Lung (tissue), 12 donors: Measurements from ENCODE around the gene PKP1. TPM values are rescaled to one million over a fixed set of nuclear protein-coding genes. Genes with fewer than 3 reads are reported as not detected.

Experiments
- ATAC-seq: fragments of 200-7000 bp; cut with Tn5 transposase; one replicate; pipeline ENCODE4 v1.9.1; 2020; ENCODE audit warnings: moderate number of reproducible peaks; ENCODE audit not compliant: insufficient read depth, low FRiP score
- DNase-seq, 3 donors: peaks; one replicate each; pipeline ENCODE4 v3.0.0-alpha.2; 2013 to 2017
- H3K27ac ChIP-seq, 2 donors: one replicate each; pipeline ENCODE4 v1.5.1; 2013; ENCODE audit warnings: mild to moderate bottlenecking in 2 of 2, moderate library complexity in 2 of 2, control low read depth in 1 of 2, inconsistent platforms in 1 of 2, low read depth in 1 of 2, low read length in 1 of 2
- H3K27me3 ChIP-seq, 3 donors: one replicate each; pipeline ENCODE4 v1.5.1; 2013; ENCODE audit warnings: low read length in 2 of 3; ENCODE audit not compliant: control insufficient read depth in 3 of 3, insufficient read depth in 3 of 3
- H3K36me3 ChIP-seq, 4 donors: one replicate each; pipeline ENCODE4 v1.5.1; 2013; ENCODE audit warnings: low read length in 4 of 4, mild to moderate bottlenecking in 1 of 4, moderate library complexity in 1 of 4; ENCODE audit not compliant: control insufficient read depth in 4 of 4, insufficient read depth in 4 of 4
- H3K4me1 ChIP-seq, 5 donors: one replicate each; pipeline ENCODE4 v1.5.1; 2013; ENCODE audit warnings: low read length in 5 of 5, mild to moderate bottlenecking in 2 of 5, moderate library complexity in 1 of 5; ENCODE audit not compliant: control insufficient read depth in 5 of 5, insufficient read depth in 5 of 5
- H3K4me3 ChIP-seq: one replicate; pipeline ENCODE4 v1.5.1; 2013; ENCODE audit warnings: mild to moderate bottlenecking, control low read depth, moderate library complexity
- H3K9ac ChIP-seq, 2 donors: one replicate each; pipeline ENCODE4 v1.5.1; 2013; ENCODE audit warnings: low read length in 2 of 2, control low read depth in 1 of 2; ENCODE audit not compliant: insufficient read depth in 1 of 2
- H3K9me3 ChIP-seq, 4 donors: one replicate each; pipeline ENCODE4 v1.5.1; 2013; ENCODE audit warnings: low read length in 3 of 4, mild to moderate bottlenecking in 1 of 4, moderate library complexity in 1 of 4; ENCODE audit not compliant: control insufficient read depth in 4 of 4, insufficient read depth in 3 of 4
- CTCF ChIP-seq: IDR thresholded peaks from 2 replicates; pipeline ENCODE4 v1.5.1; 2012; ENCODE audit warnings: mild to moderate bottlenecking; ENCODE audit errors: control extremely low read depth, extremely low read depth
- WGBS, 2 donors: extraction: QIAGEN DNeasy Blood & Tissue Kit; methylation state at CpG; one replicate each; pipeline ENCODE4 v1.1.7; 2013; 5-methylcytosine and 5-hydroxymethylcytosine counted together
- polyA plus RNA-seq, 2 donors: library from polyadenylated mRNA; stranded (reverse); fragments of 200-250 nt; gene quantifications; one replicate each; pipeline ENCODE4 v1.2.1, GENCODE V29; 2013
- total RNA-seq, 2 donors: library from RNA; depleted of rRNA in 1 of 2; stranded (reverse); fragments of >200 nt in 1 of 2; gene quantifications; one replicate each; pipeline ENCODE4 v1.2.1, GENCODE V29; 2014 to 2021
- donor health status: control.
- donor health status: control.
- donor health status: Bipolar disorder and iron deficiency.
- donor health status: healthy.
- donor health status: DM: yes; HTN: yes; CAD: no.

The PKP1 gene
- total and polyA plus RNA-seq, 4 donors = 0.88 to 14.2 (median 3.1) TPM

GRCh38 chr1:201252944-201253371, 30.3 kb upstream of the PKP1 start:
- H3K27me3 ChIP-seq = no peaks in the 10 kb centered on the region
- DNase-seq (no peak), ATAC-seq (no peak)
- TF ChIP-seq CTCF = no peak
- H3K36me3 ChIP-seq = no peaks in the 10 kb centered on the region
- WGBS, 2 donors = 83 to 93% methylated on average over 6 of the region's 6 CpGs
- H3K9me3 ChIP-seq = peaks cover 0 to under 1% (median 0%) of the 10 kb centered on the region in 4 donors
- no peak overlapping the region for H3K27ac ChIP-seq
- H3K4me1 ChIP-seq = peaks cover 0 to 6% (median 0%) of the 10 kb centered on the region in 5 donors
- no peak overlapping the region for H3K9ac ChIP-seq
- H3K4me3 ChIP-seq = no peak overlapping the region

- DNase-seq = no peak
- TF ChIP-seq CTCF = no peak
- peaks cover 0 to 6% (median 0%) of the 10 kb centered on the region in 5 donors for H3K4me1 ChIP-seq
Observed at GRCh38 chr1:201253411-201253810, 29.9 kb upstream of the PKP1 start.

GRCh38 chr1:201253906-201254624, 29.2 kb upstream of the PKP1 start:
- Histone ChIP-seq H3K9ac (no peak overlapping the region), H3K27ac (no peak overlapping the region), H3K9me3 (peaks cover 0 to 2% (median 0%) of the 10 kb centered on the region in 4 donors), H3K27me3 (no peaks in the 10 kb centered on the region), H3K4me1 (peaks cover 0 to 6% (median 0%) of the 10 kb centered on the region in 5 donors), H3K4me3 (no peak overlapping the region), H3K36me3 (no peaks in the 10 kb centered on the region)
- DNase-seq = no peak
- 84 to 92% methylated on average over 9 of the region's 9 CpGs for WGBS, 2 donors
- no peak for ATAC-seq
- no peak for TF ChIP-seq CTCF

More at GRCh38 chr1:201253411-201253810, 29.9 kb upstream of the PKP1 start:
- no peak overlapping the region for H3K27ac ChIP-seq
- H3K9me3 ChIP-seq = peaks cover 0 to 2% (median 0%) of the 10 kb centered on the region in 4 donors
- WGBS, 2 donors = 87 to 89% methylated on average over 10 of the region's 10 CpGs
- no peak for ATAC-seq
- H3K4me3 ChIP-seq = no peak overlapping the region
- no peaks in the 10 kb centered on the region for H3K27me3 ChIP-seq
- H3K36me3 ChIP-seq = no peaks in the 10 kb centered on the region
- H3K9ac ChIP-seq = no peak overlapping the region
